ENCODE data around the gene SLC25A42.
"Not testable (repeated sequence)": the region's sequence is repeated elsewhere in the genome, so short reads cannot be mapped to it uniquely, and the experiment has no call there.

The SLC25A42 gene

GRCh38 chr19:19063183-19064097 is at the start of gene SLC25A42:
TSS of gene SLC25A42 (plus strand) at chr19:19063994. CDS start at chr19:19096125, 32,131 bp downstream.
- peak; percentile 100 for DNase-seq (ENCODE audit: low read depth, low spot score)

- DNase-seq (ENCODE audit: low read depth, low spot score): peak; percentile 52
Measured at GRCh38 chr19:19021115-19021514, 42.7 kb upstream of the SLC25A42 start.

- DNase-seq (ENCODE audit: low read depth, low spot score): no peak
Measured at GRCh38 chr19:19022380-19022961, 41.3 kb upstream of the SLC25A42 start.

GRCh38 chr19:19023376-19023775 is 40.4 kb upstream of the SLC25A42 start:
- not testable (repeated sequence) for DNase-seq (ENCODE audit: low read depth, low spot score)

GRCh38 chr19:19025861-19026260 is 37.9 kb upstream of the SLC25A42 start:
- DNase-seq (ENCODE audit: low read depth, low spot score): no peak

GRCh38 chr19:19026299-19026971 is 37.4 kb upstream of the SLC25A42 start:
- peak; percentile 11 for DNase-seq (ENCODE audit: low read depth, low spot score)

GRCh38 chr19:19027228-19027627 is 36.6 kb upstream of the SLC25A42 start:
- DNase-seq (ENCODE audit: low read depth, low spot score): no peak

- no peak for DNase-seq (ENCODE audit: low read depth, low spot score)
Measured at GRCh38 chr19:19028526-19028925, 35.3 kb upstream of the SLC25A42 start.

GRCh38 chr19:19031891-19032290 is 31.9 kb upstream of the SLC25A42 start:
- DNase-seq (ENCODE audit: low read depth, low spot score): no peak

GRCh38 chr19:19032420-19033175 is 31.2 kb upstream of the SLC25A42 start:
- DNase-seq (ENCODE audit: low read depth, low spot score): peak; percentile 95

GRCh38 chr19:19033176-19033425 is 30.7 kb upstream of the SLC25A42 start:
- no peak for DNase-seq (ENCODE audit: low read depth, low spot score)

- DNase-seq (ENCODE audit: low read depth, low spot score): peak; percentile 97
Measured at GRCh38 chr19:19033426-19034203, 30.2 kb upstream of the SLC25A42 start, which contains the start of the genes ARMC6 and SUGP2. TSS of gene ARMC6 (plus strand) at chr19:19033603. CDS start at chr19:19034210, 607 bp downstream. TSS of gene SUGP2 (minus strand) at chr19:19033517. CDS start at chr19:19031071, 2,446 bp downstream.

- peak; percentile 77 for DNase-seq (ENCODE audit: low read depth, low spot score)
Measured at GRCh38 chr19:19034204-19034624, 29.6 kb upstream of the SLC25A42 start.

- no peak for DNase-seq (ENCODE audit: low read depth, low spot score)
Measured at GRCh38 chr19:19039901-19040300, 23.9 kb upstream of the SLC25A42 start.

- peak; percentile 83 for DNase-seq (ENCODE audit: low read depth, low spot score)
Measured at GRCh38 chr19:19040417-19040816, 23.4 kb upstream of the SLC25A42 start.

GRCh38 chr19:19042732-19043280 is 21.0 kb upstream of the SLC25A42 start:
- DNase-seq (ENCODE audit: low read depth, low spot score): no peak

- DNase-seq (ENCODE audit: low read depth, low spot score): no peak
Measured at GRCh38 chr19:19043481-19043880, 20.3 kb upstream of the SLC25A42 start.

GRCh38 chr19:19043881-19044280 is 19.9 kb upstream of the SLC25A42 start:
- no peak for DNase-seq (ENCODE audit: low read depth, low spot score)

- DNase-seq (ENCODE audit: low read depth, low spot score): no peak
Measured at GRCh38 chr19:19049406-19049805, 14.4 kb upstream of the SLC25A42 start.

- DNase-seq (ENCODE audit: low read depth, low spot score): no peak
Measured at GRCh38 chr19:19050104-19050503, 13.7 kb upstream of the SLC25A42 start.

GRCh38 chr19:19050731-19051130 is 13.1 kb upstream of the SLC25A42 start:
- peak; percentile 23 for DNase-seq (ENCODE audit: low read depth, low spot score)

Measured in astrocyte of the hippocampus (primary cell).